Lung (tissue), 12 donors: Measurements from ENCODE around the gene MDP1. TPM values are rescaled to one million over a fixed set of nuclear protein-coding genes. Genes with fewer than 3 reads are reported as not detected.

ENCODE experiments used
- ATAC-seq: fragments of 200-7000 bp; cut with Tn5 transposase; one replicate; pipeline ENCODE4 v1.9.1; 2020; ENCODE audit warnings: moderate number of reproducible peaks; ENCODE audit not compliant: insufficient read depth, low FRiP score
- DNase-seq, 3 donors: peaks; one replicate each; pipeline ENCODE4 v3.0.0-alpha.2; 2013 to 2017
- H3K27ac ChIP-seq, 2 donors: one replicate each; pipeline ENCODE4 v1.5.1; 2013; ENCODE audit warnings: mild to moderate bottlenecking in 2 of 2, moderate library complexity in 2 of 2, control low read depth in 1 of 2, inconsistent platforms in 1 of 2, low read depth in 1 of 2, low read length in 1 of 2
- H3K27me3 ChIP-seq, 3 donors: one replicate each; pipeline ENCODE4 v1.5.1; 2013; ENCODE audit warnings: low read length in 2 of 3; ENCODE audit not compliant: control insufficient read depth in 3 of 3, insufficient read depth in 3 of 3
- H3K36me3 ChIP-seq, 4 donors: one replicate each; pipeline ENCODE4 v1.5.1; 2013; ENCODE audit warnings: low read length in 4 of 4, mild to moderate bottlenecking in 1 of 4, moderate library complexity in 1 of 4; ENCODE audit not compliant: control insufficient read depth in 4 of 4, insufficient read depth in 4 of 4
- H3K4me1 ChIP-seq, 5 donors: one replicate each; pipeline ENCODE4 v1.5.1; 2013; ENCODE audit warnings: low read length in 5 of 5, mild to moderate bottlenecking in 2 of 5, moderate library complexity in 1 of 5; ENCODE audit not compliant: control insufficient read depth in 5 of 5, insufficient read depth in 5 of 5
- H3K4me3 ChIP-seq: one replicate; pipeline ENCODE4 v1.5.1; 2013; ENCODE audit warnings: mild to moderate bottlenecking, control low read depth, moderate library complexity
- H3K9ac ChIP-seq, 2 donors: one replicate each; pipeline ENCODE4 v1.5.1; 2013; ENCODE audit warnings: low read length in 2 of 2, control low read depth in 1 of 2; ENCODE audit not compliant: insufficient read depth in 1 of 2
- H3K9me3 ChIP-seq, 4 donors: one replicate each; pipeline ENCODE4 v1.5.1; 2013; ENCODE audit warnings: low read length in 3 of 4, mild to moderate bottlenecking in 1 of 4, moderate library complexity in 1 of 4; ENCODE audit not compliant: control insufficient read depth in 4 of 4, insufficient read depth in 3 of 4
- CTCF ChIP-seq: IDR thresholded peaks from 2 replicates; pipeline ENCODE4 v1.5.1; 2012; ENCODE audit warnings: mild to moderate bottlenecking; ENCODE audit errors: control extremely low read depth, extremely low read depth
- WGBS, 2 donors: extraction: QIAGEN DNeasy Blood & Tissue Kit; methylation state at CpG; one replicate each; pipeline ENCODE4 v1.1.7; 2013; 5-methylcytosine and 5-hydroxymethylcytosine counted together
- polyA plus RNA-seq, 2 donors: library from polyadenylated mRNA; stranded (reverse); fragments of 200-250 nt; gene quantifications; one replicate each; pipeline ENCODE4 v1.2.1, GENCODE V29; 2013
- total RNA-seq, 2 donors: library from RNA; depleted of rRNA in 1 of 2; stranded (reverse); fragments of >200 nt in 1 of 2; gene quantifications; one replicate each; pipeline ENCODE4 v1.2.1, GENCODE V29; 2014 to 2021
- donor health status: control.
- donor health status: control.
- donor health status: Bipolar disorder and iron deficiency.
- donor health status: healthy.
- donor health status: DM: yes; HTN: yes; CAD: no.

Gene MDP1
- total and polyA plus RNA-seq, 4 donors, result 17.2 to 31.4 (median 22.8) TPM

- no peaks in the 10 kb centered on the region for H3K9me3 ChIP-seq
- H3K36me3 ChIP-seq, result peaks cover 9 to 27% (median 14%) of the 10 kb centered on the region in 4 donors
- peaks cover 10 to 21% (median 16%) of the 10 kb centered on the region in 5 donors for H3K4me1 ChIP-seq
- peak; percentile 86 for ATAC-seq
- 0% methylated on average over 30 of the region's 30 CpGs for WGBS, 2 donors
- DNase-seq, result peak; percentile 92 to 96 (median 96)
- H3K27me3 ChIP-seq, result no peaks in the 10 kb centered on the region
- H3K4me3 ChIP-seq, result peak within 1 kb of the TSS; percentile 84
- H3K9ac ChIP-seq, result peak within 1 kb of the TSS; percentile 69 to 84
- no peak for TF ChIP-seq CTCF
- H3K27ac ChIP-seq, result peak within 1 kb of the TSS; percentile 75 to 96
Measured at GRCh38 chr14:24232121-24232644, 16.3 kb upstream of the MDP1 start, which contains the start of gene NEDD8. NEDD8 (minus strand) TSS chr14:24232367; CDS start chr14:24232267, 100 bp downstream.

GRCh38 chr14:24231263-24232120 lies 15.6 kb upstream of the MDP1 start:
- Histone ChIP-seq H3K27me3 (no peaks in the 10 kb centered on the region), H3K4me1 (peaks cover 10 to 21% (median 16%) of the 10 kb centered on the region in 5 donors), H3K36me3 (peaks cover 4 to 20% (median 8%) of the 10 kb centered on the region in 4 donors), H3K9me3 (no peaks in the 10 kb centered on the region), H3K4me3 (peak overlapping the region; percentile 84), H3K27ac (peak overlapping the region; percentile 75 to 96), H3K9ac (peak overlapping the region; percentile 69 to 84)
- DNase-seq (no peak), ATAC-seq (peak; percentile 54)
- 10 to 11% methylated on average over 23 of the region's 23 CpGs for WGBS, 2 donors
- TF ChIP-seq CTCF, result no peak

DNA sequence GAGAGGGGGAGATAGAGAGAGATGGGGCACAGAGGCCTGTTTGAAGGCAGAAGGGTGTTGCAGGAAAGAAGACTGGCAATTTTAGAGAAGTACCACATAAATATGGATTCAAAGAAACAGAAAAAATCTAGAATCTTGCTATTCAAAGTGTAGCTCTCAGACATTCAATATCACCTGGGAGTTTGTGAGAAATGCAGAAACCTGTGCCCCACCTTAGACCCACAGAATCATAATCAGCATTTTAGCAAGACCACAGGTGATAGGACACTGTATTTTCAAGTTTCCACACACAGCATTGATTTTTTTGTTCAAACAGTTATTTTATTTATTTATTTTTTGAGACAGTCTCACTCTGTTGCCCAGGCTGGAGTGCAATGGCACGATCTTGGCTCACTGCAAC lies 13.0 kb upstream of the MDP1 start:
- Histone ChIP-seq H3K4me1 (peaks cover 10 to 19% (median 13%) of the 10 kb centered on the region in 5 donors), H3K9me3 (no peaks in the 10 kb centered on the region), H3K4me3 (no peak overlapping the region), H3K27me3 (no peaks in the 10 kb centered on the region), H3K9ac (no peak overlapping the region), H3K27ac (no peak overlapping the region), H3K36me3 (peaks cover 0 to 3% (median 0%) of the 10 kb centered on the region in 4 donors)
- 0 to 55% methylated on average over 1 of the region's 1 CpG for WGBS, 2 donors
- ATAC-seq, result no peak
- DNase-seq, result no peak
- no peak for TF ChIP-seq CTCF
